ENCODE results near the gene AFF3. TPM values are rescaled to one million over a fixed set of nuclear protein-coding genes. Genes with fewer than 3 reads are reported as not detected.

AFF3 gene
- total RNA-seq, 2 donors from 2014 or later: 9.9 to 20.1 TPM

DNA sequence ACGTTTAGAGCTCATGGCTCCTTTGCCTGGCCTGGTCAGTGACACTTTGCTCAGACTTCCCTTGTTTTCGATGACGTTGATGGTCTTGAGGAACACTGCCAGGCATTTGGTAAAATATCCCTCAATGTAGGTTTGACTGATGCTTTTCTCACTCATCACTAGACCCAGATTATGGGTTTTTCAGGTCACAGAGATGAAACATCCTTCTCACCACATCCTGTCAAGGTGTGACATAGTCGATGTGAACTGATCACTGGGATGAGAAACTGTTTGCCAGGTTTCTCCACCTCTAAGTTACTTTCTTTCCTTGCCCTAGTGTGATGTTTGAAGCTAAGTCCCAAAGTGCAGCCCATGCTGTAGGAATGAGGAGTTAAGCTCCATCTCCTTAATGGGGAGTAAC, 81.5 kb downstream of the AFF3 start:
- H3K4me1 ChIP-seq (ENCODE audit: control insufficient read depth in 1 of 2, low read depth in 2 of 2): peaks cover 0 to 8% of the 10 kb centered on the region in 2 donors
- no peaks in the 10 kb centered on the region for H3K36me3 ChIP-seq
- H3K4me3 ChIP-seq: no peak overlapping the region
- no peak overlapping the region for H3K27ac ChIP-seq
- DNase-seq (ENCODE audit: low spot score) (no peak), ATAC-seq (ENCODE audit: insufficient number of reproducible peaks, low FRiP score, low read depth) (no peak)
- TF ChIP-seq, protein P1, sequence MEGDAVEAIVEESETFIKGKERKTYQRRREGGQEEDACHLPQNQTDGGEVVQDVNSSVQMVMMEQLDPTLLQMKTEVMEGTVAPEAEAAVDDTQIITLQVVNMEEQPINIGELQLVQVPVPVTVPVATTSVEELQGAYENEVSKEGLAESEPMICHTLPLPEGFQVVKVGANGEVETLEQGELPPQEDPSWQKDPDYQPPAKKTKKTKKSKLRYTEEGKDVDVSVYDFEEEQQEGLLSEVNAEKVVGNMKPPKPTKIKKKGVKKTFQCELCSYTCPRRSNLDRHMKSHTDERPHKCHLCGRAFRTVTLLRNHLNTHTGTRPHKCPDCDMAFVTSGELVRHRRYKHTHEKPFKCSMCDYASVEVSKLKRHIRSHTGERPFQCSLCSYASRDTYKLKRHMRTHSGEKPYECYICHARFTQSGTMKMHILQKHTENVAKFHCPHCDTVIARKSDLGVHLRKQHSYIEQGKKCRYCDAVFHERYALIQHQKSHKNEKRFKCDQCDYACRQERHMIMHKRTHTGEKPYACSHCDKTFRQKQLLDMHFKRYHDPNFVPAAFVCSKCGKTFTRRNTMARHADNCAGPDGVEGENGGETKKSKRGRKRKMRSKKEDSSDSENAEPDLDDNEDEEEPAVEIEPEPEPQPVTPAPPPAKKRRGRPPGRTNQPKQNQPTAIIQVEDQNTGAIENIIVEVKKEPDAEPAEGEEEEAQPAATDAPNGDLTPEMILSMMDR (IDR thresholded peaks at IDR 0.05): no peak
- no peaks in the 10 kb centered on the region for H3K27me3 ChIP-seq (replicated peaks; ENCODE audit: insufficient read depth)
- no peaks in the 10 kb centered on the region for H3K9me3 ChIP-seq

DNA sequence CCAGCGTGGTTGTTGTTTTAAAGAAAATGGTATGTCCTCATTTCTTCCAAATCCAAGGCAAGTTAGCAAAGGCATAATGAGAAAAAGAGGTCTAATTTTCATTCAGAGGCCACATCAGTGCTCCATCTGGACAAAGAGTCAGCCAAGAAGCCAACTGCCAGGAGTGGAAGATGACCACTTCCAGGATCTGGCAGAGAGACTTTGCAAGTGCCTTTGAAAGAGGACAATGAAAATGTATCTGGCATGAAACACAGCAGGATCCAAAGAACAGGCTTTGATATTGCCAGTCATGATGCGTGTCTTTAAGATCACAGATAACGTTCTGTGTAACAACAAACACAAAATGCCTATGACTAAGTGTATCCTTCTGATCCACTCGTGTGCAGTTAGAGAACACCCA, 82.8 kb downstream of the AFF3 start:
- no peaks in the 10 kb centered on the region for H3K9me3 ChIP-seq
- ATAC-seq (ENCODE audit: insufficient number of reproducible peaks, low FRiP score, low read depth) (no peak), DNase-seq (ENCODE audit: low spot score) (no peak)
- no peaks in the 10 kb centered on the region for H3K27me3 ChIP-seq (replicated peaks; ENCODE audit: insufficient read depth)
- peaks cover 0 to 8% of the 10 kb centered on the region in 2 donors for H3K4me1 ChIP-seq (ENCODE audit: control insufficient read depth in 1 of 2, low read depth in 2 of 2)
- H3K36me3 ChIP-seq: no peaks in the 10 kb centered on the region
- H3K27ac ChIP-seq: no peak overlapping the region
- TF ChIP-seq, protein P1 (IDR thresholded peaks at IDR 0.05): no peak
- no peak overlapping the region for H3K4me3 ChIP-seq

GRCh38 chr2:100057901-100058261, 84.5 kb downstream of the AFF3 start:
- Histone ChIP-seq H3K36me3 (no peaks in the 10 kb centered on the region), H3K4me1 (ENCODE audit: control insufficient read depth in 1 of 2, low read depth in 2 of 2) (peaks cover 0 to 8% of the 10 kb centered on the region in 2 donors), H3K9me3 (no peaks in the 10 kb centered on the region), H3K27ac (no peak overlapping the region), H3K4me3 (no peak overlapping the region), H3K27me3 (replicated peaks; ENCODE audit: insufficient read depth) (no peaks in the 10 kb centered on the region)
- TF ChIP-seq, protein P1 (IDR thresholded peaks at IDR 0.05): no peak
- DNase-seq (ENCODE audit: low spot score): no peak
- ATAC-seq (ENCODE audit: insufficient number of reproducible peaks, low FRiP score, low read depth): no peak

DNA sequence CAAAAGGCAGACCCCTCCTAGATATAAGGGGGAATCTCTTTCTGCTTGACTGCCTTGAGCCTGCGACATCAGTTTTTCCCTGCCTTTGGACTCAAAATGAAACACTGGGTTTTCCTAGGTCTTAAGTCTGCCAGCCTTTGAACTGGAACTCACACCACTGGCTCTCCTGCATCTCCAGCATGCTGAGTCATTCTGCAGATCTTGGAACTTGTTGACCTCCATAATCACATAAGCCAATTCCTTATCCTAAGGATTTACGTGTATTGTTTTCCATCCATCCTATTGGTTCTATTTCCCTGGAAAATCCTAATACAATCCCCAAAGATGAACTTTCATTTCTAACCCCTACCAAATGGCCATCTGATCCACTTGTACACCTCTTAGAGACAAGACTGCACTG, 88.0 kb downstream of the AFF3 start:
- Histone ChIP-seq H3K4me3 (no peak overlapping the region), H3K9me3 (no peaks in the 10 kb centered on the region), H3K27ac (no peak overlapping the region), H3K36me3 (no peaks in the 10 kb centered on the region), H3K27me3 (replicated peaks; ENCODE audit: insufficient read depth) (no peaks in the 10 kb centered on the region), H3K4me1 (ENCODE audit: control insufficient read depth in 1 of 2, low read depth in 2 of 2) (peaks cover 0 to 8% of the 10 kb centered on the region in 2 donors)
- TF ChIP-seq, protein P1 (IDR thresholded peaks at IDR 0.05): no peak
- no peak for DNase-seq (ENCODE audit: low spot score)
- ATAC-seq (ENCODE audit: insufficient number of reproducible peaks, low FRiP score, low read depth): no peak

DNA sequence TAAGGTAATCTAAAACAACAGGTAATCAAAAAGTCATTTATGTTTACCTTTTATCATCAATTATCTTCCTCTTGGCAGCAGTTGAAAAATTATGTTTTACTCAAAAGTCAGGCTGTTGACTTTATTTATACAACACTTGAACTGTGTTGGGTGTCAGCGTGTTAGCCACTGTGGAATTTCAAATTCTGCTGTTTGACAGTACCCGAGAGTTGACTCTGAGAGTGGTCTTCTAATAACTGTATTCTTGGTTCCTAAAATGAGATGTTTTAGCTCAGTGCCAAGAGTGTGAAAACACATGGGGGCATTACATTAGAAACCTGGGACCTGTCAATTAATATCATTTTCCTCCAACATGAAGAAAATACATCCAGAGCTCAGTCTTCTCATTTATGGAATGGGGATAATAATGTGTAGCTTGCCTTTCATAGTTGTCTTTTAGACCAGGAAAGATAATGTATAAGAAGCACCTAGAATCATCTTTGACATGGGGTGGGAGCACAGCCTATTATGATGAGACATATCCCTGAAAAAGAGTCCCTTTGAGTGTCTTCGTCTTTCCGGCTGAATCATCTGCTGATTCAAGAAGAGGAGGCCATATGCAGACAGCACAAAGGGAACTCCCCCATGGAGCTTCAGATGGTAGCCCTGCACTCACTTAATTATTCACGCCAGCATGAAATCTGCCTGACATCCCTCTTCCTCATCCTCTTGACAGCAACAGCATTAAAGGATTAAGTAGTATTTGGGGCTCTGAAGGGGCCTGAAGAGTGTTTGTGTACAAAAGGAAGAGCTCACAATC, 89.1 kb downstream of the AFF3 start:
- no peak for ATAC-seq (ENCODE audit: insufficient number of reproducible peaks, low FRiP score, low read depth)
- H3K36me3 ChIP-seq: no peaks in the 10 kb centered on the region

More for the DNA sequence above, 89.1 kb downstream of the AFF3 start:
- no peak for DNase-seq (ENCODE audit: low spot score)
- Histone ChIP-seq H3K4me1 (ENCODE audit: control insufficient read depth in 1 of 2, low read depth in 2 of 2) (peaks cover 0 to 8% of the 10 kb centered on the region in 2 donors), H3K9me3 (no peaks in the 10 kb centered on the region), H3K27me3 (replicated peaks; ENCODE audit: insufficient read depth) (no peaks in the 10 kb centered on the region), H3K27ac (no peak overlapping the region), H3K4me3 (no peak overlapping the region)
- TF ChIP-seq, protein P1 (IDR thresholded peaks at IDR 0.05): no peak
